PC-9 (cell line): ENCODE results near the gene TNFAIP3. TPM values are rescaled to one million over a fixed set of nuclear protein-coding genes. Genes with fewer than 3 reads are reported as not detected.

Experiments
- BruUV-seq: library from RNA; stranded (reverse); fragments of 400-500 nt; replicated peaks from 2 replicates; lab custom pipeline; 2021; lab: Mats Ljungman, UMichigan
- CTCF ChIA-PET: fragments of 300-600 bp; sonication (Branson Sonifier 250); formaldehyde crosslinking; loops from one replicate; lab custom pipeline; 2022; ENCODE audit warnings: antibody characterized with exemption; lab: Charles Lee
- POLR2A ChIA-PET: fragments of 300-600 bp; sonication (Branson Sonifier 250); formaldehyde crosslinking; loops from one replicate; lab custom pipeline; 2022; ENCODE audit warnings: antibody characterized with exemption; ENCODE audit not compliant: unreplicated experiment; lab: Charles Lee
- DNase-seq, 2 experiments: peaks; one replicate each; pipeline versions ENCODE4 v3.0.0 to v3.0.0-alpha.2; 2015 to 2022; ENCODE audit warnings: mixed read lengths in 1 of 2
- H2AFZ ChIP-seq: fragments of 200-600 bp; sonication (generic); 2 replicates; pipeline ENCODE4 v1.8.1; 2017; ENCODE audit warnings: antibody characterized with exemption
- H3F3A ChIP-seq: fragments of 200-600 bp; sonication (generic); 2 replicates; pipeline ENCODE4 v1.8.1; 2017; ENCODE audit warnings: antibody characterized with exemption, mild to moderate bottlenecking, low read depth; ENCODE audit not compliant: insufficient read depth
- H3K27ac ChIP-seq: fragments of 200-600 bp; sonication (generic); 2 replicates; pipeline ENCODE4 v1.6.1; 2016; ENCODE audit warnings: mixed run types
- H3K27me3 ChIP-seq: fragments of 200-600 bp; sonication (generic); 2 replicates; pipeline ENCODE4 v1.6.1; 2016; ENCODE audit warnings: low read depth, mixed run types; ENCODE audit not compliant: insufficient read depth
- H3K36me3 ChIP-seq: fragments of 200-600 bp; sonication (generic); 2 replicates; pipeline ENCODE4 v1.6.1; 2016; ENCODE audit warnings: low read depth, mixed run types
- H3K4me1 ChIP-seq: fragments of 200-600 bp; sonication (generic); replicated peaks from 2 replicates; pipeline ENCODE4 v1.6.1; 2016; ENCODE audit warnings: mixed run types; ENCODE audit not compliant: insufficient read depth
- H3K4me2 ChIP-seq: fragments of 200-600 bp; sonication (generic); 2 replicates; pipeline ENCODE4 v1.6.1; 2017; ENCODE audit warnings: mixed run types
- H3K4me3 ChIP-seq: fragments of 200-600 bp; sonication (generic); 2 replicates; pipeline ENCODE4 v1.6.1; 2016; ENCODE audit warnings: mixed run types
- H3K79me2 ChIP-seq: fragments of 200-600 bp; sonication (generic); 2 replicates; pipeline ENCODE4 v1.6.1; 2017; ENCODE audit warnings: low read depth, mixed run types
- H3K9me2 ChIP-seq: fragments of 200-600 bp; sonication (generic); 2 replicates; pipeline ENCODE4 v1.8.1; 2017; ENCODE audit warnings: mild to moderate bottlenecking; ENCODE audit not compliant: insufficient read depth
- H3K9me3 ChIP-seq: fragments of 200-600 bp; sonication (generic); 2 replicates; pipeline ENCODE4 v1.8.1; 2016; ENCODE audit warnings: low read depth; ENCODE audit not compliant: insufficient read depth
- H4K20me1 ChIP-seq: fragments of 200-600 bp; sonication (generic); 2 replicates; pipeline ENCODE4 v1.8.1; 2017; ENCODE audit not compliant: insufficient read depth
- CTCF ChIP-seq: fragments of 200-600 bp; sonication (generic); conservative IDR thresholded peaks from 2 replicates; pipeline ENCODE4 v1.6.1; 2017; ENCODE audit warnings: mixed run types, antibody characterized with exemption, mild to moderate bottlenecking, moderate library complexity
- EZH2 ChIP-seq: fragments of 200-600 bp; sonication (generic); IDR thresholded peaks from 2 replicates; pipeline ENCODE4 v1.8.0; 2017; ENCODE audit warnings: antibody characterized with exemption, low read depth
- intact Hi-C: fragments of 100-400 bp; cut with micrococcal nuclease; formaldehyde crosslinking; loops from one replicate; pipeline ENCODE4 v1.10.0; 2022; ENCODE audit not compliant: unreplicated experiment
- total RNA-seq: library from RNA; stranded (reverse); gene quantifications from 2 replicates; pipeline ENCODE4 v1.2.3, GENCODE V29; 2021

TNFAIP3 gene
- total RNA-seq, 1 experiment from 2014 or later: 7.8 TPM

DNA sequence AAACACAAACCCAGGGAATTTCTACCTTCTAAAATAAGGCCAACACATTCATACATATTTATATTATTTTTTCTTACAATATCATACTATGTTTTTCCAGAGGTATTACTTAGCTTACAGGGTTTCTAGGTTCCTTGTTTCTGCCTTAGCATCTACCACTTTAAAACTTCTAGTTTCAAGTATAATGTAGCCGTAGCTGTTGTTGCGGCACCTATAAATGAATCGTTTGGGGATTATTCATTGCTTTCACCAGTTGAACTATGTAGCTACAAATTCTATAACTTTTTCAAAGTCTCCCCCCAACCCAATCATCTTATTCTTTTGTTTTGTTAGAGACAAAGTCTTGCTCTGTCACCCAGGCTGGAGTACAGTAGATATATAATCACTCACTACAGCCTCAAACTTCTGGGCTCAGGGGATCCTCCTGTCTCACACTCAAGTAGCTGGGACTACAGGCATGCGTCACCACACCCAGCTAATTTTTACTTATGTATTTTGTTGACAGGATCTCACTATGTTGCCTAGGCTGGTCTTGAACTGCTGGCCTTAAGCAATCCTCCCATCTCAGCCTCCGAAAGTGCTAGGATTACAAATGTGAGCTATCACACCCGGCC is 43.9 kb downstream of the TNFAIP3 start:
- no peaks in the 10 kb centered on the region for H4K20me1 ChIP-seq
- no peaks in the 10 kb centered on the region for H3K9me2 ChIP-seq
- no peak overlapping the region for H2AFZ ChIP-seq
- no peaks in the 10 kb centered on the region for H3K79me2 ChIP-seq
- H3K9me3 ChIP-seq: peaks cover 16% of the 10 kb centered on the region; the same call in 1 of the 2 replicates
- no peak for TF ChIP-seq CTCF
- no peak for TF ChIP-seq EZH2
- no peak for DNase-seq
- CTCF ChIA-PET: no interaction called here
- 0 out of 2 replicates have a peak, but pooled peaks cover 3% of the 10 kb centered on the region for H3K4me1 ChIP-seq
- no peak overlapping the region for H3K4me2 ChIP-seq
- no peak overlapping the region for H3K4me3 ChIP-seq
- BruUV-seq: no TSS peak
- intact Hi-C loops: no loop called here
- no peaks in the 10 kb centered on the region for H3K27me3 ChIP-seq
- H3K36me3 ChIP-seq: no peaks in the 10 kb centered on the region
- POLR2A ChIA-PET: no interaction called here
- no peak overlapping the region for H3K27ac ChIP-seq
- no peaks in the 10 kb centered on the region for H3F3A ChIP-seq

GRCh38 chr6:137911675-137912191 is 44.7 kb downstream of the TNFAIP3 start:
- no peak overlapping the region for H3K27ac ChIP-seq
- no peaks in the 10 kb centered on the region for H3K9me2 ChIP-seq
- H3K9me3 ChIP-seq: peaks cover 16% of the 10 kb centered on the region; the same call in 1 of the 2 replicates
- no peak overlapping the region for H3K4me2 ChIP-seq
- CTCF ChIA-PET: no interaction called here
- 0 out of 2 replicates have a peak, but pooled peaks cover 3% of the 10 kb centered on the region for H3K4me1 ChIP-seq
- POLR2A ChIA-PET: no interaction called here
- no peak overlapping the region for H3K4me3 ChIP-seq
- TF ChIP-seq CTCF: no peak
- no peak for TF ChIP-seq EZH2
- no peaks in the 10 kb centered on the region for H3K79me2 ChIP-seq
- no peaks in the 10 kb centered on the region for H4K20me1 ChIP-seq
- no peak for DNase-seq
- H2AFZ ChIP-seq: no peak overlapping the region
- no TSS peak for BruUV-seq
- no peaks in the 10 kb centered on the region for H3K27me3 ChIP-seq
- no peaks in the 10 kb centered on the region for H3K36me3 ChIP-seq
- H3F3A ChIP-seq: no peaks in the 10 kb centered on the region
- intact Hi-C loops: no loop called here

DNA sequence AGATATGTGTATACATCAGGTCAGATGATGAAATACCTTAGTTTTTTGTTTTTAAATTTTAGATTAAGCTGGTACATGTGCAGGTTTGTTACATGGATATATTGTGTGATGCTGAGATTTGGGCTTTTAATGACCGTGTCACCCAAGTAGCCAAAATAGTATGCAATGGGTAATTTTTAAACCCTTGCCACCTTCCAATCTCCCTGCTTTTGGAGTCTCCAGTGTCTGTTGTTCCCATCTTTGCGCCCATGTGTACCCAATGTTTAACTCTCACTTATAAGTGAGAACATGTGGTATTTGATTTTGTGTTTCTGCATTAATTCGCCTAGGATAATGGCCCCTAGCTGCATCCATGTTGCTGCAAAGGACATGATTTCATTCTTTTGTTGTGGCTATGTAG is 45.8 kb downstream of the TNFAIP3 start:
- TF ChIP-seq EZH2 (no peak), CTCF (no peak)
- DNase-seq: no peak
- intact Hi-C loops: no loop called here
- H3K9me2 ChIP-seq: no peaks in the 10 kb centered on the region; the same call in 1 of the 2 replicates
- no peaks in the 10 kb centered on the region for H3K36me3 ChIP-seq
- ChIA-PET CTCF (no interaction called here), POLR2A (no interaction called here)
- no peak overlapping the region for H3K4me2 ChIP-seq
- H4K20me1 ChIP-seq: no peaks in the 10 kb centered on the region
- peaks cover 16% of the 10 kb centered on the region; the same call in 1 of the 2 replicates for H3K9me3 ChIP-seq
- H3K79me2 ChIP-seq: no peaks in the 10 kb centered on the region
- H3F3A ChIP-seq: no peaks in the 10 kb centered on the region
- no peak overlapping the region for H3K4me3 ChIP-seq
- no TSS peak for BruUV-seq
- no peaks in the 10 kb centered on the region for H3K27me3 ChIP-seq
- no peak overlapping the region for H3K27ac ChIP-seq
- no peak overlapping the region for H2AFZ ChIP-seq
- 0 out of 2 replicates have a peak, but pooled peaks cover 3% of the 10 kb centered on the region for H3K4me1 ChIP-seq
